Thymus (tissue), 11 donors: ENCODE results near the gene TMEM178B. TPM values are rescaled to one million over a fixed set of nuclear protein-coding genes. Genes with fewer than 3 reads are reported as not detected.
A peak's percentile ranks its signal among the peaks of the same experiment; 100 is the strongest.

Experiments used
- DNase-seq, 9 donors: peaks; one replicate each; pipeline ENCODE4 v3.0.0-alpha.2; 2013; ENCODE audit warnings: low spot score in 9 of 9, low read depth in 6 of 9, missing footprints in 1 of 9
- H3K27ac ChIP-seq, 2 donors: one replicate each; pipeline ENCODE4 v1.5.1; 2013; ENCODE audit warnings: control low read depth in 1 of 2, low read depth in 1 of 2, low read length in 1 of 2, mild to moderate bottlenecking in 1 of 2, moderate library complexity in 1 of 2
- H3K27me3 ChIP-seq, 2 donors: one replicate each; pipeline ENCODE4 v1.5.1; 2013; ENCODE audit warnings: low read length in 1 of 2; ENCODE audit not compliant: control insufficient read depth in 2 of 2, insufficient read depth in 1 of 2
- H3K36me3 ChIP-seq, 2 donors: one replicate each; pipeline ENCODE4 v1.5.1; 2013; ENCODE audit warnings: low read length in 1 of 2, mild to moderate bottlenecking in 1 of 2, moderate library complexity in 1 of 2; ENCODE audit not compliant: control insufficient read depth in 2 of 2, insufficient read depth in 2 of 2
- H3K4me1 ChIP-seq, 2 donors: one replicate each; pipeline ENCODE4 v1.5.1; 2013; ENCODE audit warnings: low read length in 2 of 2; ENCODE audit not compliant: control insufficient read depth in 2 of 2, insufficient read depth in 2 of 2
- H3K4me3 ChIP-seq, 2 donors: one replicate each; pipeline ENCODE4 v1.5.1; 2013; ENCODE audit warnings: low read length in 2 of 2, control low read depth in 1 of 2, mild to moderate bottlenecking in 1 of 2
- H3K9me3 ChIP-seq, 2 donors: one replicate each; pipeline ENCODE4 v1.5.1; 2013; ENCODE audit warnings: low read length in 1 of 2, mild to moderate bottlenecking in 1 of 2; ENCODE audit not compliant: control insufficient read depth in 2 of 2, insufficient read depth in 1 of 2
- WGBS: extraction: QIAGEN DNeasy Blood & Tissue Kit; methylation state at CpG from one replicate; pipeline ENCODE4 v1.1.7; 2013; 5-methylcytosine and 5-hydroxymethylcytosine counted together
- polyA plus RNA-seq: library from polyadenylated mRNA; stranded (reverse); fragments of 200-250 nt; gene quantifications from one replicate; pipeline ENCODE4 v1.2.3, GENCODE V29; 2013
- total RNA-seq: library from RNA; stranded (reverse); fragments of 120-200 nt; gene quantifications from one replicate; pipeline ENCODE4 v1.2.4, GENCODE V29; 2013
- donor health status: healthy.

Gene TMEM178B
- total and polyA plus RNA-seq, 2 donors = 0.68 to 2.0 TPM

GRCh38 chr7:141198194-141198958 is 124.5 kb downstream of the TMEM178B start:
- WGBS = 75% methylated on average over 12 of the region's 12 CpGs
- H3K36me3 ChIP-seq = no peaks in the 10 kb centered on the region
- no peak for DNase-seq
- peaks cover 0 to 5% of the 10 kb centered on the region in 2 donors for H3K27me3 ChIP-seq
- no peaks in the 10 kb centered on the region for H3K4me1 ChIP-seq
- no peak overlapping the region for H3K27ac ChIP-seq
- H3K4me3 ChIP-seq = no peak overlapping the region
- no peaks in the 10 kb centered on the region for H3K9me3 ChIP-seq

- H3K36me3 ChIP-seq = no peaks in the 10 kb centered on the region
- no peak for DNase-seq
- WGBS = 86% methylated on average over 14 of the region's 14 CpGs
- no peaks in the 10 kb centered on the region for H3K4me1 ChIP-seq
- no peak overlapping the region for H3K4me3 ChIP-seq
- peaks cover 0 to 5% of the 10 kb centered on the region in 2 donors for H3K27me3 ChIP-seq
- H3K9me3 ChIP-seq = no peaks in the 10 kb centered on the region
- no peak overlapping the region for H3K27ac ChIP-seq
These were observed 126.6 kb downstream of the TMEM178B start for GRCh38 chr7:141200191-141201108.

- 75% methylated on average over 11 of the region's 11 CpGs for WGBS
- DNase-seq = no peak
- Histone ChIP-seq H3K4me1 (no peaks in the 10 kb centered on the region), H3K27ac (no peak overlapping the region), H3K9me3 (no peaks in the 10 kb centered on the region), H3K36me3 (no peaks in the 10 kb centered on the region), H3K27me3 (peaks cover 0 to 5% of the 10 kb centered on the region in 2 donors), H3K4me3 (no peak overlapping the region)
These were observed 127.5 kb downstream of the TMEM178B start for GRCh38 chr7:141201145-141201885.

- Histone ChIP-seq H3K27ac (no peak overlapping the region), H3K36me3 (no peaks in the 10 kb centered on the region), H3K4me1 (no peaks in the 10 kb centered on the region), H3K4me3 (no peak overlapping the region), H3K27me3 (peaks cover 0 to 5% of the 10 kb centered on the region in 2 donors), H3K9me3 (no peaks in the 10 kb centered on the region)
- 67% methylated on average over 4 of the region's 4 CpGs for WGBS
- no peak for DNase-seq
These were observed 128.7 kb downstream of the TMEM178B start for GRCh38 chr7:141202535-141202934.

- no peaks in the 10 kb centered on the region for H3K9me3 ChIP-seq
- peaks cover 0 to 2% of the 10 kb centered on the region in 2 donors for H3K4me1 ChIP-seq
- H3K27me3 ChIP-seq = peaks cover 0 to 5% of the 10 kb centered on the region in 2 donors
- H3K36me3 ChIP-seq = no peaks in the 10 kb centered on the region
- no peak for DNase-seq
- WGBS = 92% methylated on average over 6 of the region's 6 CpGs
- no peak overlapping the region for H3K4me3 ChIP-seq
- H3K27ac ChIP-seq = no peak overlapping the region
These were observed 129.3 kb downstream of the TMEM178B start for GRCh38 chr7:141203177-141203576.

GRCh38 chr7:141203586-141203985 is 129.7 kb downstream of the TMEM178B start:
- DNase-seq = no peak
- Histone ChIP-seq H3K4me1 (peaks cover 0 to 5% of the 10 kb centered on the region in 2 donors), H3K27me3 (peaks cover 0 to 4% of the 10 kb centered on the region in 2 donors), H3K9me3 (no peaks in the 10 kb centered on the region), H3K36me3 (no peaks in the 10 kb centered on the region), H3K4me3 (no peak overlapping the region), H3K27ac (no peak overlapping the region)
- 45% methylated on average over 4 of the region's 4 CpGs for WGBS

GRCh38 chr7:141207661-141208060 is 133.8 kb downstream of the TMEM178B start:
- no peak overlapping the region for H3K27ac ChIP-seq
- 98% methylated on average over 3 of the region's 3 CpGs for WGBS

GRCh38 chr7:141208539-141208938 is 134.7 kb downstream of the TMEM178B start:
- 67% methylated on average over 3 of the region's 3 CpGs for WGBS
- Histone ChIP-seq H3K27ac (no peak overlapping the region), H3K9me3 (no peaks in the 10 kb centered on the region), H3K4me1 (peaks cover 0 to 6% of the 10 kb centered on the region in 2 donors), H3K36me3 (no peaks in the 10 kb centered on the region), H3K27me3 (no peaks in the 10 kb centered on the region), H3K4me3 (no peak overlapping the region)
- peak in 2 of 9 donors; percentile 3 to 25 for DNase-seq

More at GRCh38 chr7:141207661-141208060, 133.8 kb downstream of the TMEM178B start:
- H3K36me3 ChIP-seq = no peaks in the 10 kb centered on the region
- H3K4me3 ChIP-seq = no peak overlapping the region
- peaks cover 0 to 6% of the 10 kb centered on the region in 2 donors for H3K4me1 ChIP-seq
- H3K27me3 ChIP-seq = peaks cover 0 to 3% of the 10 kb centered on the region in 2 donors
- no peaks in the 10 kb centered on the region for H3K9me3 ChIP-seq
- DNase-seq = no peak
